Measurements from ENCODE around the gene KRT20. TPM values are rescaled to one million over a fixed set of nuclear protein-coding genes. Genes with fewer than 3 reads are reported as not detected.

The KRT20 gene
- total and polyA plus RNA-seq, 2 of the 13 experiments (the other 11 are each of a cell fraction or from before 2014, with no cell fraction given): 0.13 to 0.20 TPM

DNA sequence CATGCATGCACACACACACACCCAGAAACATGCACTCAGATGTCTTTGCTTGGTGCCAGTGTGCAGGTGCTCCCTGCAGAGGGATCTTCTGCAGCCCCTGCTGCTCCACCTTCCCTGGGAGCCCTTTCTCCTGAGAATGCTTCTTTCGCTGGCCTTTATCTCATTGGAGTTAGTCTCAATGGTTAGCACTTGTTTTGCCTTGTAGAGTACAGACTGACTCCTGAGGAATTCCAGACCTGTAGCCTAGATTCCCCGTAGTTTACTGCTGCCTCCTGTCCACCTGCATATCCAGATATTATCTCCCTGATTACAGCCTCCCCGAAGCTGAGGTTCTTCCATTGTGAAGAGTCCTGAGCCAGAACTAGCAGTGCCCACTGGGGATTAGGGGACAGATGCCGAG, 14.9 kb downstream of the KRT20 start (continued):
- TF ChIP-seq, protein P1, sequence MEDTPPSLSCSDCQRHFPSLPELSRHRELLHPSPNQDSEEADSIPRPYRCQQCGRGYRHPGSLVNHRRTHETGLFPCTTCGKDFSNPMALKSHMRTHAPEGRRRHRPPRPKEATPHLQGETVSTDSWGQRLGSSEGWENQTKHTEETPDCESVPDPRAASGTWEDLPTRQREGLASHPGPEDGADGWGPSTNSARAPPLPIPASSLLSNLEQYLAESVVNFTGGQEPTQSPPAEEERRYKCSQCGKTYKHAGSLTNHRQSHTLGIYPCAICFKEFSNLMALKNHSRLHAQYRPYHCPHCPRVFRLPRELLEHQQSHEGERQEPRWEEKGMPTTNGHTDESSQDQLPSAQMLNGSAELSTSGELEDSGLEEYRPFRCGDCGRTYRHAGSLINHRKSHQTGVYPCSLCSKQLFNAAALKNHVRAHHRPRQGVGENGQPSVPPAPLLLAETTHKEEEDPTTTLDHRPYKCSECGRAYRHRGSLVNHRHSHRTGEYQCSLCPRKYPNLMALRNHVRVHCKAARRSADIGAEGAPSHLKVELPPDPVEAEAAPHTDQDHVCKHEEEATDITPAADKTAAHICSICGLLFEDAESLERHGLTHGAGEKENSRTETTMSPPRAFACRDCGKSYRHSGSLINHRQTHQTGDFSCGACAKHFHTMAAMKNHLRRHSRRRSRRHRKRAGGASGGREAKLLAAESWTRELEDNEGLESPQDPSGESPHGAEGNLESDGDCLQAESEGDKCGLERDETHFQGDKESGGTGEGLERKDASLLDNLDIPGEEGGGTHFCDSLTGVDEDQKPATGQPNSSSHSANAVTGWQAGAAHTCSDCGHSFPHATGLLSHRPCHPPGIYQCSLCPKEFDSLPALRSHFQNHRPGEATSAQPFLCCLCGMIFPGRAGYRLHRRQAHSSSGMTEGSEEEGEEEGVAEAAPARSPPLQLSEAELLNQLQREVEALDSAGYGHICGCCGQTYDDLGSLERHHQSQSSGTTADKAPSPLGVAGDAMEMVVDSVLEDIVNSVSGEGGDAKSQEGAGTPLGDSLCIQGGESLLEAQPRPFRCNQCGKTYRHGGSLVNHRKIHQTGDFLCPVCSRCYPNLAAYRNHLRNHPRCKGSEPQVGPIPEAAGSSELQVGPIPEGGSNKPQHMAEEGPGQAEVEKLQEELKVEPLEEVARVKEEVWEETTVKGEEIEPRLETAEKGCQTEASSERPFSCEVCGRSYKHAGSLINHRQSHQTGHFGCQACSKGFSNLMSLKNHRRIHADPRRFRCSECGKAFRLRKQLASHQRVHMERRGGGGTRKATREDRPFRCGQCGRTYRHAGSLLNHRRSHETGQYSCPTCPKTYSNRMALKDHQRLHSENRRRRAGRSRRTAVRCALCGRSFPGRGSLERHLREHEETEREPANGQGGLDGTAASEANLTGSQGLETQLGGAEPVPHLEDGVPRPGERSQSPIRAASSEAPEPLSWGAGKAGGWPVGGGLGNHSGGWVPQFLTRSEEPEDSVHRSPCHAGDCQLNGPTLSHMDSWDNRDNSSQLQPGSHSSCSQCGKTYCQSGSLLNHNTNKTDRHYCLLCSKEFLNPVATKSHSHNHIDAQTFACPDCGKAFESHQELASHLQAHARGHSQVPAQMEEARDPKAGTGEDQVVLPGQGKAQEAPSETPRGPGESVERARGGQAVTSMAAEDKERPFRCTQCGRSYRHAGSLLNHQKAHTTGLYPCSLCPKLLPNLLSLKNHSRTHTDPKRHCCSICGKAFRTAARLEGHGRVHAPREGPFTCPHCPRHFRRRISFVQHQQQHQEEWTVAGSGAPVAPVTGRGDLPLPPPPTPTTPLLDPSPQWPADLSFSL (CRISPR knock-in tag; IDR thresholded peaks at IDR 0.05): no peak
- TF ChIP-seq, protein P2, sequence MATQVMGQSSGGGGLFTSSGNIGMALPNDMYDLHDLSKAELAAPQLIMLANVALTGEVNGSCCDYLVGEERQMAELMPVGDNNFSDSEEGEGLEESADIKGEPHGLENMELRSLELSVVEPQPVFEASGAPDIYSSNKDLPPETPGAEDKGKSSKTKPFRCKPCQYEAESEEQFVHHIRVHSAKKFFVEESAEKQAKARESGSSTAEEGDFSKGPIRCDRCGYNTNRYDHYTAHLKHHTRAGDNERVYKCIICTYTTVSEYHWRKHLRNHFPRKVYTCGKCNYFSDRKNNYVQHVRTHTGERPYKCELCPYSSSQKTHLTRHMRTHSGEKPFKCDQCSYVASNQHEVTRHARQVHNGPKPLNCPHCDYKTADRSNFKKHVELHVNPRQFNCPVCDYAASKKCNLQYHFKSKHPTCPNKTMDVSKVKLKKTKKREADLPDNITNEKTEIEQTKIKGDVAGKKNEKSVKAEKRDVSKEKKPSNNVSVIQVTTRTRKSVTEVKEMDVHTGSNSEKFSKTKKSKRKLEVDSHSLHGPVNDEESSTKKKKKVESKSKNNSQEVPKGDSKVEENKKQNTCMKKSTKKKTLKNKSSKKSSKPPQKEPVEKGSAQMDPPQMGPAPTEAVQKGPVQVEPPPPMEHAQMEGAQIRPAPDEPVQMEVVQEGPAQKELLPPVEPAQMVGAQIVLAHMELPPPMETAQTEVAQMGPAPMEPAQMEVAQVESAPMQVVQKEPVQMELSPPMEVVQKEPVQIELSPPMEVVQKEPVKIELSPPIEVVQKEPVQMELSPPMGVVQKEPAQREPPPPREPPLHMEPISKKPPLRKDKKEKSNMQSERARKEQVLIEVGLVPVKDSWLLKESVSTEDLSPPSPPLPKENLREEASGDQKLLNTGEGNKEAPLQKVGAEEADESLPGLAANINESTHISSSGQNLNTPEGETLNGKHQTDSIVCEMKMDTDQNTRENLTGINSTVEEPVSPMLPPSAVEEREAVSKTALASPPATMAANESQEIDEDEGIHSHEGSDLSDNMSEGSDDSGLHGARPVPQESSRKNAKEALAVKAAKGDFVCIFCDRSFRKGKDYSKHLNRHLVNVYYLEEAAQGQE (IDR thresholded peaks at IDR 0.05; ENCODE audit: borderline replicate concordance in 1 of 2, low read depth in 1 of 2, low read length in 2 of 2): no peak
- TF ChIP-seq ZNF670 (CRISPR knock-in tag; IDR thresholded peaks at IDR 0.05; ENCODE audit: borderline replicate concordance) (no peak), FIP1L1 (IDR thresholded peaks at IDR 0.05; ENCODE audit: borderline replicate concordance, insufficient read depth, low read depth, low read length) (no peak), MED1 (CRISPR knock-in tag; IDR thresholded peaks at IDR 0.05) (no peak), KDM1A (CRISPR knock-in tag; IDR thresholded peaks at IDR 0.05) (no peak), ATAD3A (CRISPR knock-in tag; IDR thresholded peaks at IDR 0.05) (no peak), ZNF264 (CRISPR knock-in tag; IDR thresholded peaks at IDR 0.05) (no peak), ZNF44 (CRISPR knock-in tag; IDR thresholded peaks at IDR 0.05) (no peak), HNRNPH1 (optimal IDR thresholded peaks at IDR 0.05; ENCODE audit: low read depth, low read length) (no peak), ZNF709 (CRISPR knock-in tag; IDR thresholded peaks at IDR 0.05) (no peak), ZNF446 (CRISPR knock-in tag; IDR thresholded peaks at IDR 0.05) (no peak), ZNF616 (CRISPR knock-in tag; IDR thresholded peaks at IDR 0.05; ENCODE audit: low read depth) (no peak)
- TF ChIP-seq, protein P3, sequence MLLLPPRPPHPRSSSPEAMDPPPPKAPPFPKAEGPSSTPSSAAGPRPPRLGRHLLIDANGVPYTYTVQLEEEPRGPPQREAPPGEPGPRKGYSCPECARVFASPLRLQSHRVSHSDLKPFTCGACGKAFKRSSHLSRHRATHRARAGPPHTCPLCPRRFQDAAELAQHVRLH (CRISPR knock-in tag; IDR thresholded peaks at IDR 0.05; ENCODE audit: borderline replicate concordance, low read depth): no peak
- TF ChIP-seq, protein P4, sequence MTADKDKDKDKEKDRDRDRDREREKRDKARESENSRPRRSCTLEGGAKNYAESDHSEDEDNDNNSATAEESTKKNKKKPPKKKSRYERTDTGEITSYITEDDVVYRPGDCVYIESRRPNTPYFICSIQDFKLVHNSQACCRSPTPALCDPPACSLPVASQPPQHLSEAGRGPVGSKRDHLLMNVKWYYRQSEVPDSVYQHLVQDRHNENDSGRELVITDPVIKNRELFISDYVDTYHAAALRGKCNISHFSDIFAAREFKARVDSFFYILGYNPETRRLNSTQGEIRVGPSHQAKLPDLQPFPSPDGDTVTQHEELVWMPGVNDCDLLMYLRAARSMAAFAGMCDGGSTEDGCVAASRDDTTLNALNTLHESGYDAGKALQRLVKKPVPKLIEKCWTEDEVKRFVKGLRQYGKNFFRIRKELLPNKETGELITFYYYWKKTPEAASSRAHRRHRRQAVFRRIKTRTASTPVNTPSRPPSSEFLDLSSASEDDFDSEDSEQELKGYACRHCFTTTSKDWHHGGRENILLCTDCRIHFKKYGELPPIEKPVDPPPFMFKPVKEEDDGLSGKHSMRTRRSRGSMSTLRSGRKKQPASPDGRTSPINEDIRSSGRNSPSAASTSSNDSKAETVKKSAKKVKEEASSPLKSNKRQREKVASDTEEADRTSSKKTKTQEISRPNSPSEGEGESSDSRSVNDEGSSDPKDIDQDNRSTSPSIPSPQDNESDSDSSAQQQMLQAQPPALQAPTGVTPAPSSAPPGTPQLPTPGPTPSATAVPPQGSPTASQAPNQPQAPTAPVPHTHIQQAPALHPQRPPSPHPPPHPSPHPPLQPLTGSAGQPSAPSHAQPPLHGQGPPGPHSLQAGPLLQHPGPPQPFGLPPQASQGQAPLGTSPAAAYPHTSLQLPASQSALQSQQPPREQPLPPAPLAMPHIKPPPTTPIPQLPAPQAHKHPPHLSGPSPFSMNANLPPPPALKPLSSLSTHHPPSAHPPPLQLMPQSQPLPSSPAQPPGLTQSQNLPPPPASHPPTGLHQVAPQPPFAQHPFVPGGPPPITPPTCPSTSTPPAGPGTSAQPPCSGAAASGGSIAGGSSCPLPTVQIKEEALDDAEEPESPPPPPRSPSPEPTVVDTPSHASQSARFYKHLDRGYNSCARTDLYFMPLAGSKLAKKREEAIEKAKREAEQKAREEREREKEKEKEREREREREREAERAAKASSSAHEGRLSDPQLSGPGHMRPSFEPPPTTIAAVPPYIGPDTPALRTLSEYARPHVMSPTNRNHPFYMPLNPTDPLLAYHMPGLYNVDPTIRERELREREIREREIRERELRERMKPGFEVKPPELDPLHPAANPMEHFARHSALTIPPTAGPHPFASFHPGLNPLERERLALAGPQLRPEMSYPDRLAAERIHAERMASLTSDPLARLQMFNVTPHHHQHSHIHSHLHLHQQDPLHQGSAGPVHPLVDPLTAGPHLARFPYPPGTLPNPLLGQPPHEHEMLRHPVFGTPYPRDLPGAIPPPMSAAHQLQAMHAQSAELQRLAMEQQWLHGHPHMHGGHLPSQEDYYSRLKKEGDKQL (CRISPR knock-in tag; IDR thresholded peaks at IDR 0.05; ENCODE audit: low read depth): no peak

Measured in HepG2 (cell line).